CD4-positive, alpha-beta T cell treated with Interleukin-2 at 100 ng/mL for 4 hours (primary cell): Measurements from ENCODE around the gene FAM222B.
"Not testable (repeated sequence)": the region's sequence is repeated elsewhere in the genome, so short reads cannot be mapped to it uniquely, and the experiment has no call there.

Experiments
- DNase-seq: peaks from one replicate; pipeline ENCODE4 v3.0.0-alpha.2; 2020; ENCODE audit warnings: low spot score

FAM222B gene

DNA sequence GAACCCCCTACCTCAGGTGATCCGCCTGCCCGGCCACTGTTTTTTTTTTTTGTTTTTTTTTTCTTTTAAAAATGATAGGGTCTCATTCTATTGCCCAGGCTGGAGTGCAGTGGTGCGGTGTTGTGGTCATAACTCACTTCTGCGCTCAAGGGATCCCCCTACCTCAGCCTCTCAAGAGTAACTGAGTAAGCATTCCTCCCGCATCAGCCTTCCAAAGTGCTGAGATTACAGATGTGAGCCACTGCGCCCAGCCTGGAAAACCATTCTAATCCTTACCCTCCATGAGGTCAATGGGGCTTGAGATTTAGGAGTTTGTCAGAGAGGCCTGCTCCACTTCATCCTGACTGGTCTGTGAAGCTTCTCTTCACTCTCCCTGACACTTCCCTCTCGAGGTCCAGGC is 24.7 kb upstream of the FAM222B start:
- DNase-seq, result no peak

DNA sequence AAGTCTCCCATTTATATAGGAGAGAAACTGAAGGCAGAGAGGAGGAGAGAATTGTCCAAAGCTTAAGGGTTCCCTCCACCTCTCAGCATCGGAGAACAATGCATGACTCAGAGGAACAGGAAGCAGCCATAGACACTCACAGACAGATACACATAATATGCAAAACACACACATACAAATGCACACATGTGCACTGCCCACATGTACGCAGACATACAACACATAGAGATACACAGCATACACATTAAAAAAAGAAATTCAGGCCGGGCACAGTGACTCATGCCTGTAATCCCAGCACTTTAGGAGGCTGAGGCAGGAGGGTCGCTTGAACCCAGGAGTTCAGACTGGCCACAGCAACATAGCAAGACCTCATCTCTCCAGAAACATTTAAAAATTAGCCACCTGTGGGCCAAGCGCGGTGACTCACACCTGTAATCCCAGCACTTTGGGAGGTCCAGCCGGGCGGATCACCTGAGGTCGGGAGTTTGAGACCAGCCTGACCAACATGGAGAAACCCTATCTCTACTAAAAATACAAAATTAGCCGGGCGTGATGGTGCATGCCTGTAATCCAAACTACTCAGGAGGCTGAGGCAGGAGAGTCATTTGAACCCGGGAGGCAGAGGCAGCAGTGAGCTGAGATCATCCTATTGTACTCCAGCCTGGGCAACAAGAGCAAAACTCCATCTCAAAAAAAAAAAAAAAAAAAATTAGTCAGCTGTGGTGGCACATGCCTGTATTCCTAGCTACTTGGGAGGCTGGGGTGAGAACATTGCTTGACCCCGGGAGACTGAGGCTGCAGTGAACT is 23.6 kb upstream of the FAM222B start:
- DNase-seq, result no peak

DNA sequence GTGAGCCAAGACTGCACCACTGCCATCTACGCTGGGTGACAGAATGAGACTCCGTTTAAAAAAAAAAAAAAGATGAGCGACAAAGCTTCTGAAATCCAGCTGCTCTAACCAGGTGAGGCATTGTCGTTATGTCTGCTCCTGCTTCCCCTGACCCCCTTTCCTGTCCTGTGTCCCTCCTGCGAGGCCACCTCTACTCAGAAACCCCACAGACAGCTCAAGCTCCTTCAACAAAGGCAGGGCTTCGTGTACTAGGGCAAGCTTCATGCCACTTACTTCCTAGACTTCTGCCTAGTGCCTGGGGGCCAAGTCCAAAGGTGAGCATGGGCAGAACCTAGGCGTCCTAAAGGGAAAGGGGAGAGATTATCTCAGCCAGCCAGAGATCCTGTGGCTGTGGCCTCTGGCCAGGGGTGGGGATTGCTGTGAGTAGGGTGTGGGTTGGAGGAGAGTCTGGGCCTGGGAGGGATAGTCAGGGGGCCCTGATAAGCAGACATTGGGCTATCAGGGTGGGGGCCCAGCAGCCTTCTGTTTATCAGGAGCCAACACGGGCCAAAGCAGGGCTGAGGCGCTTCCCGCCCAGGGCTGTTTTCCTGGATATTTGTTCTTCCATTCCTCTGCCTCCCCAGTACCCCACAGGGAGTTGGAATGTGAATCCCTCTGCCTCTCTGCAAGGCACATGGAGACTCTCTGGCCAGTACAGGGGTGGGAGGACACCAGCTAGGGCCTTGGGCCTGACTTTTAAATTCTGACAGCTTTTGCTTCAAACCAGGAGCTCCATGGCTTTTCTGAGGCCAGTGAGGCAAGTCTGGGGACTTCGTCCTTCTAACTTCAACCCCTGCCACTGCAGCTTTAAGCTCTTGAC is 22.6 kb upstream of the FAM222B start:
- DNase-seq, result no peak

DNA sequence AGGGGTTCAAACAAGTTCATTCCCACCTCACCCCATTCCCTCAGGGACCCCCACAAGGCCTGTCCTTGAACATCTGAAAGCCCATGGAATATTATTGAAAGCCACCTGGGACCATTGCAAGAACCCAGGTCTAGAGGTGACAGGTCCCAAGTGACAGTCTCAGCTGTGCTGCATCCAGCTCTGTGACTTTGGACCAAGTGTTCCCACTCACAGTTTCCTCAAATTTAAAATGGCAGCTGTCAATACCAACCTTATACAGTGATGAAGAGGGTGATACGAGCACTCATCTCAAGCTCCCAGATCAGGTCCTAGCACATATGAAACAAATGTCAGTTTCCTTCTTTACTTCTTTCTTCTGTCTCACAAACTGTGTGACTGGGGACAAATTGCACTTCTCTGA is 21.4 kb upstream of the FAM222B start:
- no peak for DNase-seq

DNA sequence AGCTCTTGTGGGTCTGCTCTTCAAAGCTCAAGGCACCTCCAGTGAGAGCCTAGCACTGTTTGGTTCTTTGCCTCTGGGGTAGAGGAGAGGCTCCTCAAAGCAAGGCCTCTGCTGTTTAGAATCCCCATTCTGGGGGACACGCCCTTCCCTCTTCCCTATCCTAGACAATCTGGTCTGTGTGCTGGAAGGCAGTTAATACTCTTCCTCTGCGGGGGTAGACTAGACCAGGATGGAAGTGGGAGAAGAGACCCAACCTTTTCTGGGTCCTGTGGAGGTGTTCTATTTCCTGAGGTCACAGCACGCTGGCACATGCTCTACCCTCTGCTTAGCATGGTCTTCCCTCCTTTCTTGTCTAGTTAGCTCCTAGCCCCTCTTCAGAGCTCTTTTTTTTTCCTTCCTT is 20.0 kb upstream of the FAM222B start:
- DNase-seq, result no peak

DNA sequence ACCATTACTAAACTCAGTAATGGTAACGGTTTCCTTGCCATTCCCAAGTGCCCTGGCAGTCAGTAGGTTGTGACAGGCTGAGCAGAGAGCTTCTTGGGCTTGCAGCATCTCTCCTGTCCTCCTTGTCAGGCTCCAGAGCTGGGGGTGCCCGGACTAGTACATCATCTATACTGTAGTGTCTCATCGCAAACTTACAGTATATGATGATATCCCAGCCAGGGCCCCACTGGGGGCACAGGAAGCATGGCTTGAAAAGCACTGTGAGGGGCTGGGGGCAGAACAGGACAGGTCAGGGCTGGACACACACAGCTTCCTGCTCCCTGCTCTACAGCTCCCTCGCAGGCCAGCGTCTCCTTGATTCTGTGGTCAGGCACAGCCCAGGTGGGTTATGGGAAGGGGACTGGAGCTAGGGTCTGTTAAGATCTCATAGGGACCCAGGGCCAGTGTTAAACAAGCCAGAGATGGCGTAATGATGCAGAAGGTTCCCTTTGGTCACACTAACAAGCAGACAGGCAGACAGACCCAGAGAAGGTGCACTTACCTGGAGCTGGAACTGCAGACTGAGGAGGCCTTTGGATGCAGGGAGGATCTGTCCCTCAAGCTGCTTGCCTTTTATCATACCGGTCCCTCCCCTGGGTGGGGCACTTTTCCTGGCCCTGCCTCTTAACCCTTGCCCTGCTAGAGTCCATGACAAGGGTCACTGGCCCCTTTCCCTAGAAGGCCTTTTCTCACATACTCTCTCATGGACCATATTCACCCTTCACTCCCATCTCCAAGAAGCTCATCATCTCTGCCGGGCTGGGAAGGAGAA is 19.0 kb upstream of the FAM222B start:
- DNase-seq, result no peak

DNA sequence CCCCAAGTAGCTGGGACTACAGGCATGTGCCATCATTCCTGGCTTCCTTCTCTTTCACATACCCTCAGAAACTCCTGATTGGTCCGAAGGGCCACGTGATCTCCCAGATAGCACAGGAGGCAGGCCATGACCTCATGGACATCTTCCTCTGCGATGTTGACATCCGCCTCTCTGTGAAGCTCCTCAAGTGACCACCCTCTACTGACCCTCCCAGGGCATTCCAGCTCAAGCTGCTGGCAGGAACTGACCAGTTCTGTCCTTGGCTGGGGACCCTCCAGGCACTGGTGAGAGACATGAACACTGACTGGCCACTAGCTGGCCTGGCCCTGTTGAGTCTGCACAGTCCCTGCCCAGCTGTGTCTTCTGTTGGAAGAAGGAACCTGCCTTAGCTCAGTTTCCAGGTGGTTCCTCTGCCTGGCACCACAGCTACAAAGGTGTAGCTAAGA is 17.8 kb upstream of the FAM222B start:
- no peak for DNase-seq

DNA sequence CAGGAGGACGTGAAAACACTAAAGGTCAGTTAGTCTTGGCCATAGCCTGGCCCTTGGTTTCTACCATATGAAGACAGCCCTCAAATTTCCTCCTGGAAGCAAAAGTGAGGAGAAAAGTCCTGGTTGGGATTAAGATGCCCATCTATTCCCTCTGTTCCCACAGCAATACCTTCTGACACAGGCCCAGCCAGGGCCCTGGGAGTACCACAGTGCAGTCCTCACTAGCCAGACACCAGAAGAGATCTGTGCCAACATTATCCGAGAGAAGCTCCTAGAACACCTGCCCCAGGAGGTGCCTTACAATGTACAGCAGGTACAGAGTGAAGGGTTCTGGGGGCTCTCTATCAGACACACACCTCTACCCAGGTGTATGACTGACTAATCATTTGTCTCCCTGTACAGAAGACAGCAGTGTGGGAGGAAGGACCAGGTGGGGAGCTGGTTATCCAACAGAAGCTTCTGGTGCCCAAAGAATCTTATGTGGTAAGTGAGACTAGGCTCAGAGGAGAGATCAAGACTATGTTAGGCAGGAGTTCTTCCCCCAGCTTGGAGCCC is 16.3 kb upstream of the FAM222B start:
- DNase-seq, result no peak

DNA sequence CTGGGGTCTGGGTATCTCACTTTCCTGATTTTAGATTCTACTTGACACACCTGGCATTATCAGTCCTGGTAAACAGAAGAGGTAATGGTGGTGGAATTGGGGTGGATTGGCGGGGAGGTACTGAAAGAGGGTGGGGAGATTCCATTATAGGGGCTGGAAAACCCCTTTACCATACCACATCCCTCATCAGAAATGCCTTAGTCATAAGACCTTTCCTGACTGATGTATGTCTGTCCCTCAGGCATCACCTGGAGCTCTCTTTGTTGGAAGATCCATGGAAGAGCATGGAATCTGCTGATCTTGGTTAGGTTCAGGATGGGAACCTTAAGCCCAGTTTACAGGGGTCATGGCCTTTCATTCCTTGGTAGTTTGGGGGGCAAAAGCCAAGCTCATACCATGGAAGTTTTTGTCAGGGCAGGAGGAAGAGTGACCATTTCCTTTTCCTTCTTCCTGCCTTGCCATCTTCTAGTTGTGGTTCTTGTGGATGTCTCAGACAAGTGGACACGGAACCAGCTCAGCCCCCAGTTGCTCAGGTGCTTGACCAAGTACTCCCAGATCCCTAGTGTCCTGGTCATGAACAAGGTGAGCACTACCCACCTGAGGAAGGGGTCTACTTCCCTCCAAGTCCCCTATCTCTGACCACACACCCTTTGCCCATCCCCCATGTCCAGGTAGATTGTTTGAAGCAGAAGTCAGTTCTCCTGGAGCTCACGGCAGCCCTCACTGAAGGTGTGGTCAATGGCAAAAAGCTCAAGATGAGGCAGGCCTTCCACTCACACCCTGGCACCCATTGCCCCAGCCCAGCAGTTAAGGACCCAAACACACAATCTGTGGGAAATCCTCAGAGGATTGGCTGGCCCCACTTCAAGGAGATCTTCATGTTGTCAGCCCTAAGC is 15.6 kb upstream of the FAM222B start:
- DNase-seq, result no peak

DNA sequence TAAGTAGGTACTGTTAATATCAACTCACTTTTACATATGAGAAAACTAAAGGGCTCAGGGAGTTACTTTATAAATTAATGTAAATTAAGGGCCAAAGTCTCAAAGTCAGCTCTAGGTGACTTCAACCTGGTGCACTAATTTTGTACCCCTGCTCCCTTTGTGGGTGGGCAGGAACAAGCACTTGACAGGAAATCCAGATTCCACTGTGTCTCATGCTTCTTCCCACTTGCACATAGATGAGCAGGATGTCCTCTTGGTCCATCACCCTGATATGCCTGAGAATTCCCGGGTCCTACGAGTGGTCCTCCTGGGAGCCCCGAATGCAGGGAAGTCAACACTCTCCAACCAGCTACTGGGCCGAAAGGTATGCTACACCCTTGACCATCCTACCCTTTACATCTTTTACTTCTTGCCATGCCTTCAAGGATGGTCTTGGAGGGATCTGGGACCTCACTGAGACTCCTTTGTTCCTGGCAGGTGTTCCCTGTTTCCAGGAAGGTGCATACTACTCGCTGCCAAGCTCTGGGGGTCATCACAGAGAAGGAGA is 13.5 kb upstream of the FAM222B start:
- DNase-seq, result no peak

DNA sequence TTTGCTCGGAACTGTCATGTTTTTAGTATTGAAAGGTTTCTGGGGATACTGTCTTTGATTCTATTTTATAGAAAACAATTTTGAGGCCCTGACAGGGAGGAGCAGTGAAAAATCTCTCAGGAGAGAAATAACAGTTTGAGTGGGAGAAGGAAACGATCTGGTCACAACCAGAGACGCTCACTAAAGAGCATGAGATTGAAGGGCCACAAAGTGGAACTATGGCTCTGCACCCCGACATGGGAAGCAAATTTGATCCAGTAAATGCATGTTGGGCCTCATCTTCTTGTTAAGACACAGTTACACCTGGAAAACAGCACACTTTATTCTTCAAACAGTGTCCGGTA is 12.7 kb upstream of the FAM222B start:
- no peak for DNase-seq

DNA sequence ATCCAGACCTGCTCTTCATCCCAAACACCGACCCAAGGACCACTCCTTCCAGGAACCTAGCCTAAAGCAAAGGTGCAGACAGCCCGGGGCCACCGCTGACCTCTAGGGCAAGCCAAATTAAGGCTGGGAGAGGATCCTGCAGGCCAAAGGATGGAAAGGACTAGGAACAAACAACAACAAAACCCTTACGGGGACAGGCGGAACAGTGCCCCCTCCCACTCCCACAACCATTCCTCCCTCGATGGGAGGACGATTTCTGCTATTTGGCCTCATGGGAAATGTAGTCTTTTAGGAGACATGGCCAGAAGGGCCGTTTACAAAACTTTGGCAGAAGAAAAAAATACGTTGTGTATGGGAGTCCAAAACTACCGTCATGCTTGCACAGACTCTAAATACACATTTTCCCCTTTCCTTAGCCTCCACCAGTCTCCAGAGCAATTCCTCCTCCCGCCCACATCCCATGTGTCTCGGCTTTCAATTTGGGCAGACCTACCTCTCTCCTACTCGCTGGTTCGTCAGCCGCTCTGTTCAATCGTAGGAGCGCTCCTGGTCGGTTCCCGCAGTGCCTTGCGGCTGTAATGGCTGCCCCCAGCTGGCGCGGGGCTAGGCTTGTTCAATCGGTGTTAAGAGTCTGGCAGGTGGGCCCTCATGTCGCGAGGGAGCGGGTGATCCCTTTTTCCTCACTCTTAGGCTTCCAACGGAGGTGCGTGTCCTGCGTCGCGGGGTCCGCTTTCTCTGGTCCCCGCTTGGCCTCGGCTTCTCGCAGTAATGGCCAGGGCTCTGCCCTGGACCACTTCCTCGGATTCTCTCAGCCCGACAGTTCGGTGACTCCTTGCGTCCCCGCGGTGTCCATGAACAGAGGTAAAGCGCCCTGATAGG is 12.1 kb upstream of the FAM222B start, which contains the start of gene ERAL1:
ERAL1 (plus strand) TSS at position 560 of the 879 bp plus-strand sequence; CDS start at position 579, 19 bp downstream.
- peak; percentile 81 for DNase-seq

DNA sequence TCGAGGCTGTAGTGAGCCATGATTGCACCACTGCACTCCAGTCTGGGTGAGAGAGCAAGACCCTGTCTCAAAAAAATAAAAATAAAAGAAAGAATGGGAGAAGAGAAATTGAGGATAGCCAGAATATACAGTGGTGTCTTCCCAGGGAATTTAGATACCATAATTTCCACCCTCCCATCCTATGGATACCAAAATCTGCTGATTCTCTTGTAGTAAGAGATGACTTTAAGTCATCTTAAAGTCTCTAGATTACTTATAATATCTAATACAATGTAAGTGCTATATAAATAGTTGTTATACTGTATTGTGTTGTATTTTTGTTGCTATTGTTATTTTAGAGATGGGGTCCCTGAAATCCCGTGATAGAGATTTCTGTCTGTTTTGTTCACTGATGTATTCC is 10.7 kb upstream of the FAM222B start:
- no peak for DNase-seq

DNA sequence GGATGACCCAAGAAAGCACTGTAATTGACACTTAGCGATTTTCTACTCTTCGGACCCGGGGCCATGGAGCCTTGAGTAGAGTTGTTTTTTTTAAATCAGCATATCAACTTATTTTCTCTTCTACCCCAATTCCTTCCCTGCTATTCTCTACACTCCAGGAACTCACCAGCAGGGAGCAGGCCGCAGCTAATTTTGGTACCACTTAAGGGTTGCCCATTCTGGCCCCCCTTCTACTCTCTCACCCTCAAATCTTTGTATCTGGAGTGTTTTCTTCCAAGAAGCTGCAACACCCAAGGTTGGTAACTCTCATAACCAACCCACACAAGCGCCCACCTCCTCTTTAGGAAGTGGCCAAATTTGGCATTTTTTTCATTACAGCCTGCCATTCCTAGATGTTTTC is 6.7 kb upstream of the FAM222B start:
- no peak for DNase-seq

DNA sequence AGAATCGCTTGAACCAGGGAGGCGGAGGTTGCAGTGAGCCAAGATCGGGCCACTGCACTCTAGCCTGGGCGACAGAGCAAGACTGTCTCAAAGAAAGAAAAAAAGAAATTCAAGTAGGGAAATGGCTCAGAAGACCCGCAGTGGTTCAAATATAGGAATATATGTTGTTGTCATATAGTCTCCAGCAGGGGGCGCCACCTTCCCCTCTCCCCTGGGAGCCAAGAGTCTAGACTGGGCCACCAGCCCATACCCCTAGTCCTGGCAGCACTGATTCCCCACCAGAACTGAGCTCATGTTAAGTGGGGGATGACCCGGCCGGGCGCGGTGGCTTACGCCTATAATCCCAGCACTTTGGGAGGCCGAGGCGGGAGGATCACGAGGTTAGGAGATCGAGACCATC is 6.1 kb upstream of the FAM222B start:
- DNase-seq, result peak; percentile 61

DNA sequence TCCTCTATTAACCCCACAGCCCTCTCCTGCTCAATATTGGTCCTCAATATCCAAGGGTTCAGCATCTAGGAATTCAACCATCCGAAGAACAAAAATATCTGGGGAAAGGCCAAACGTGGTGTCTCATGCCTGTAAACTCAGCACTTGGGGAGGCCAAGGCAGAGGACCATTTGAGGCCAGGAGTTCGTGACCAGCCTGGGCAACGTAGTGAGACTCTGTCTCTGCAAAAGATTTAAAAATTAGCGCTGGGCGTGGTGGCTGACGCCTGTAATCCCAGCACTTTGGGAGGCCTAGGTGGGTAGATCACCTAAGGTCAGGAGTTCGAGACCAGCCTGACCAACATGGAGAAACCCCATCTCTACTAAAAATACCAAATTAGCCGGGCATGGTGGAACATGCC is 4.1 kb upstream of the FAM222B start:
- not testable (repeated sequence) for DNase-seq

DNA sequence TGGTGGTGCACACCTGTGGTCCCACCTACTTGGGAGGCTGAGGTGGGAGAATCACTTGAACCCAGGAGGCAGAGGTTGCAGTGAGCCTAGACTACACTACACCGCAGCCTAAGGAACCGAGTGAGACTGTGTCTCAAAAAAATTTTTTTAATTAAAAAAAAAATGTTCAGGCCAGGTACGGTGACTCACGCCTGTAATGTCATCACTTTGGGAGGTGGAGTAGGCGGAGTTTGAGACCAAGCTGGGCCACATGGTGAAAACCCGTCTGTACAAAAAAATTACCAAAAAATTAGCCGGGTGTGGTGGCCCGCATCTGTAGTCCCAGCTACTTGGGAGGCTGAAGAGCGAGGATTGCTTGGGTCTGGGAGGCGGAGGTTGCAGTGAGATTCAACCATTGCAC is 3.6 kb upstream of the FAM222B start:
- peak; percentile 2 for DNase-seq

DNA sequence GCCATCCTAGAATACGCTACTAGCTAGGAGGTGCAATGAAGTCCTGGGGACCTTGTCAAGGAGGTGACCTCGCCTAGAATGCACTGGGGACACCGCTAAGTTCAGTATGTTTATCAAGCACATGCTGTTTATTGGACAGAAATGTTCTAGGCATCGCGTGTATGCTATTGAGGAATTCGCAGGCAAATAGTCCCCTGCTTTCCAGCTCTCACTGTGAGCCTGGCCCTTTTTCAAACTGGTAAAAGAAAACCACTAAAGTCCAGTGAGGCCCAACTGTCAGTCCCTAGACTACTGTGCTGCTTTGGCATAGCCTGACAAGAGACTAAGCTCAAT is 1.2 kb upstream of the FAM222B start:
- no peak for DNase-seq

DNA sequence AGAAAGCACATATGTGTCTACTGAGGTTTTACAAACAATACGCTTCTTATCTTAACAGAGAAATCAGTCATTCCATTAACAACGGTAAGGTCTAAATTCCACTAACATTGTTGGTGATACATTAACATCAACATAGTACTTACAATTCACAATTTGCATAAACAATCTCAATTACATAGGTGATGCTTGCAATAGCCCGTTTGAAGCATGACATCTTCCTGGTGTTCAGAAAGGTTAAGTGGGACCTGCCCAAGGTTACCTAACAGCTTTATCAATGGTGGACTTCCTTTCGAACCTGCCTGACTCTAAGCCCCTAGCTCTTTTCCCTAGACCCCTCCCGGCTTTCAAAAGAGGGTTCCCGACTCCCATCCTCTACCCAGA is 699 bp downstream of the FAM222B start:
- peak; percentile 7 for DNase-seq

DNA sequence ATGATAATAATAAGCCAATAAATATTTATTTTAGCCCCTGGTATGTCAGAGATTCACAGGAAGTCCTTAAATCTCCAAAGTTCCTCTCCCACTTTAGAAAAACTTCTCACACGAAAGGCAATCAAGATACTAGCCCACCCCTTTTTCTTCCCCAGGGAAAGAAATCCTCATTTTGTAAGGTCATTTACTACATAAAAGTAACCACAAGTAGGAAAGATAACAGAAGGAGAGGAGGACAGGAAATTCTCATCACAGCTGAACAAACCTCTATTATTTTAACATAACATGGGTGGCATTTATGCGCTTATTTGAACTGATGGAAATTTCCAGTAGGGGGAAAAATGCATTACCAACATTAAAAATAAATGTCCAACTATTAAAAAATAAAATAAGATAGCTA is 3.4 kb downstream of the FAM222B start:
- DNase-seq, result no peak
